GM21367 (cell line): ENCODE results near the gene CYSTM1.
"Not testable (repeated sequence)": the region's sequence is repeated elsewhere in the genome, so short reads cannot be mapped to it uniquely, and the experiment has no call there.

Source experiments
- ATAC-seq: cut with Tn5 transposase; IDR thresholded peaks from one replicate; pipeline ENCODE4 v1.9.1; 2021; ENCODE audit not compliant: unreplicated experiment

CYSTM1 gene

DNA sequence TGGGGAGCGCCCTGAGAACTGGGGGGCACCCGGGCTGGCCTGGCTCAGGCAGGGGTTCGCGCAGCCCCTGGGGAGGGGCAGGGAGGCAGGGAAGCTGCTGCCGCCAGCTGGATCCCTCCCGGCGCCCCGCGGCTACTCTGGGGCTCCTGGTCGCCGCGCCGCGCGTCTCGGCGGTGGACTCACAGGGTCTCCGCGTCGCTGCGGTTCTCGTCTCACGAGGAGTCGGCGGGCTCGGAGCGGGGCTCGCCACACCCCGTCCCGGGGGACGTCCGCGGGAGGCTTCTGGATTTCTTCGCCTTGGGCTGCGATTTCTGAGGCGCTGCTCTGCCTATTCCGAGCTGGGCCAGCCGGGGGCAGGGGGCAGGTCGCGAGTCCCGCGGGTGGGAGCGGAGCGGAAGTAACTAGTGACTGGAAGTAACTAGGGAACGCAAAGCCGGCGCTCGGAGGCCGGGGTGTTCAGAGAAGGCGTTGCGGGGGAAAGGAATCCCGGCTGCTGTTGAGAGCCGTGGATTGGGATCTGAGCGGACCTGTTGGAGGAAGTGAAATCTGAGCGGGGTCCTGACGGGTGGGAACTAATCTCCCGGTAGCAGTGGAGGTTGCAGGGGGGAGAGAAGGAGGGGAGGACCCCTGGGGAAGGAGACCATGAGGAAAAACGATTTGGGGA, 511 bp downstream of the CYSTM1 start:
- peak; percentile 32 for ATAC-seq

DNA sequence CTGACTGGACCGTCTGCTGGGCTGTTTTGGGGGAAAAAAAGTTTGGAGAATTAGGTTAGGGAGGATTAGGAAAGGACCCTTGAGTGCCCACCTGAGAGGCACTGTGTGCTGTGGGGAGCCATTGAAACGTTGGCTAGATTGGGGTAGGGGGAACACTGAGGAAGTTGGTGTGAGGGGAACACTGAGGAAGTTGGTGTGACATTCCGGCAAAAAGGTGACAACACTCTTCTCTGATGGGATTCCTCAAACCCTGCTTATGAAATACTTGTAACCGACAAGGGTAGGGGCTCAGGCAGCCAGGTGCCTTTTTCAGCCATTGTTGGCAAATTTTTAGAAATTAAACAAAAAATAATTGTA, 1.0 kb downstream of the CYSTM1 start:
- no peak for ATAC-seq

DNA sequence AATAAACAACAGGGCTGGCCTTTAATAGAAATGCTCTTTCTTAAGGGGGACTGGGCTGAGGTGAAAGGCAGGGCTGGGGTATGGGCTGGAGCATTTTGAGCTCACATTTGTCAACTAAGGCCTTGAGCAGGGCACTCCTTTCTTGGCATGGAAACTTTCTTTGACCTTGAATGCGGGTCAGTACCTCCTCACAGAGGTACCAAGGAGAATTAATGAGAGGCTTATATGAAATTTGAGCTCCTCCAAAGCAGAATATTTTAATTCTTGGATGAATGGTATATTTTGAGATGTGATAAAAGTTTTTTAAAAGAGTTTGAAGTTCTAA, 3.1 kb downstream of the CYSTM1 start:
- ATAC-seq, result no peak

DNA sequence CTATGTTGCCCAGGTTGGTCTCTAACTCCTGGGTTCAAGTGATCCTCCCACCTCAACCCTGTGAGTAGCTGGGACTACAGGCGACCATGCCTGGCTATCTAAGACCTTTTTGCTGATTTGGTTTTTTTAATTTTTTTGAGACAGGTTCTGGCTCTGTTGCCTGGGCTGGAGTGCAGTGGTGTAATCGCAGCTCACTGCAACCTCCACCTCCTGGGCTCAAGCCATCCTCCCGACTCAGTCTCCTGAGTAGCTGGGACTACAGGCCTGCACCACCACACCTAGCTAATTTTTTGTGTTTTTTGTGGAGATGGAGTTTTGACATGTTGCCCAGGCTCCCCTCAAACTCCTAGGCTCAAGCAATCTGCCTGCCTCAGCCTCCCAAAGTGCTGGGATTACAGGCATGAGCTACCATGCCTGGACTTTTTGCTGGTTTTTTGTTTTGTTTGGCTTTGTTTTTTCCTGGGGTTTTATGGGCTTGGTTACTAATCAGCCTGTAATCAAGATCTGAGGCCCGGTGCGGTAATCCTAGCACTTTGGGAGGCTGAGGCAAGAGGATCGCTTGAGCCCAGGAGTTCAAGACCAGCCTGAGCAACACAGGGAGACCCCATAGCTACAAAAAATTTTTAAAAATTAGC, 3.6 kb downstream of the CYSTM1 start:
- no peak for ATAC-seq

DNA sequence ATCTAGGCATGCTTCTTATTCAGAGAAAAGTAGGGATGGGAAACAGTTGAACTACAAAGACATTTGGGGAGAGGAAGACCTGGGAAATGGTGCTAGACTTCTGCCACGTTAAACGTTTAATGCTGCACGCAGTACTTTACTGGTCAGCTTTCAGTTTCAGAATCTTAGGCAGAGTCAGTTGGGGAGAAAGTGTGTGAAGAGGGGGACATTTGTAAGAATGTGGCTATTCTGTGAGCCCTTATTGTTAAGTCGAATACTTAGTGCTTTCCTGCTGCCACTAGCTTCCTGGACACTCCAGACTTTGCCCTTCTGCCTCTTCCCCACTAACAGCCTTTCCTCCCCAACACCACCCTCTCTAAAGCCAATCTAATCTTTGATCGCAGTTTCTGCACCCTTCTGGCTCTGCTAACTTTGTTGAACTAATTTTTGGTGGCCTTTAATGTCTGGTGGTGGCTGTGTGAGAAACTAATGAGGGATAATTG, 6.1 kb downstream of the CYSTM1 start:
- peak; percentile 57 for ATAC-seq

DNA sequence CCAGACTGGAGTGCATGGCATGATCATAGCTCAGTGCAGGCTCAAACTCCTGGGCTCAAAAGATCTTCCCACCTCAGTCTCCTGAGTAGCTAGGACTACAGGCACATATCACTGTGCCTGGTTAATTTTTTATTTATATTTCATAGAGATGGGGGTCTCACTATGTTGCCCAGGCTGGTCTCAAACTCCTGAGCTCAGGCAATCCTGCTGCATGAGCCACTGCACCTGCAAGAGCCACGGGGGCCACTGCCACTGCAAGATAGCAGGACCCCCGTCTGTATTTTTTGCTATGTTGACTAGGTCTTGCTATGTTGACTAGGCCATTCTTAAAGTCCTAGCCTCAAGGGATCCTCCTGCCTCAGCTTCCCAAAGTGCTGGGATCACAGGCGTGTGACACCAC, 6.5 kb downstream of the CYSTM1 start:
- ATAC-seq, result peak; percentile 8

DNA sequence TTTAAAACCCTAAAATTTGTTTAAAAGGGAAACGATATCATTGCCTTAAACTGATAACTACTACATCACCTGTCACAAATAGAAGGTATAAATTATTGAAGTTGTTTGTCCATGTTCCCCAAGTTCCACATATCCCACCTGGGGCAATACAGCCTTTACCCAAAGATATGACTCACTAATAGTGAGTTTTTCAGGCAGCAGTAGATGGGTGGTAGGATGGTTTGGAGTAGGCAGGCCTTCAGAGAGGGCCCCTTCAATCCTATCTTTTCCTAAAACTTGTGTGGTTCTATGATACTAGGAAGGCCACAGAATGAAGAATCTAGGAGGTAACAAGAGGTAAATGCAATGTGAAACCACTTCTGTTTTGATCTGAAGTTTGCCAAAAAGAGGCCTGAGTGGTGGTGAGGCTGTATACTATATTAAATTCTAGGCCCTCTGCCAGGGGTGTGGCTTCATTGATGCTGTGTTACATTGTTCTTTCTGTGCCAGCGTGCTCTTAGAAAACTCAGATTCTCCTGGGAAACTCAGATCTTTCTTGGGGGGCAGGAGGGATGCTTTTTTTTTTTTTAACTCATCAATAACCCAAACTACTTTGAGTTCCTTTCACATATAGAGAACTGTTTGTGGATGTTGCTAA, 7.2 kb downstream of the CYSTM1 start:
- ATAC-seq, result no peak

DNA sequence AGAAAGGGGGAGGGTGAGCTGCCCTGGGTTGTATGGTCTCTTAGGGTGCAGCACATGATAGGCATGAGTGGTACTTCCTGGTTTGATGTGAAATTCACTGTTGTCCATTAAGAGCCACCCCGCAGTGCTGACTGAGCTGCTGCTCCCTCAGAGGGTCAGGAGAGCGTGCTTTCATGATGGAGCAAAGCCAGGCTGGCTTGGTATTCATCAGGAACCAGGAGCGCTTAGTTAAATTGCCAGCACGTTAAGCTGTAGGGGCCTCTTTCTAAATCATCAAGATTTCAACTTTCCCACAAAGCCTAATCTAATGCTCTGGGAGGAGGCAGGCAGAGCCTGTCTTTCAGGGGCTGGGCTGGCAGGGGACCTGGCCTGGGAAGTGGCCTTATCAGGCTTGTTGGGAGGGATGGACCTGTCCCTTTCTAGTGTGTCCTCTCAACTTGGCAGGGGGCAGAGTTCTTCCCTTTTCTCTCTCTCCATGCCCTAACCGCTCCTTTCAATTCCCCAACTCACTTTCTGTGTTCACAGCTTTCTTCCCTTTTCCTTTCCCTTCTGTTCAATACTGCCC, 7.9 kb downstream of the CYSTM1 start:
- no peak for ATAC-seq

DNA sequence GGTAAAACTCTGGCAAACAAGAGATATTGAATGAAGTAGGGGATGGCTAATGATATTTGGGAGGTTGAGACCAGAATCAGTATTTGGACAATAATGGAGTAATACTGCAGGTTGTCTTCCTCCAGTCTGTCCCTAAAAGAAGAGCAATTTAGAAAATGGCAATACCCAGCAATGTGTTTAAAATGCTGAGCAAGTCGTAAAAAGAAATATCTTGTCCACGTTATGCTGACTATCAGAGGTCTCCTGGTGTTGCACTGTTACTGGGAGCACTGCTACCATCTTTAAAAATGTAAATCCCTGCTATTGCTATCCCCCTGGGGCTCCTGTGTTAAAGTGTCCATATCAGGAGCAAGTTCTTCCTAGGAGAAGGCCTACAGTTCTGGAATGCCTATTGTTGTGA, 10.4 kb downstream of the CYSTM1 start:
- no peak for ATAC-seq

DNA sequence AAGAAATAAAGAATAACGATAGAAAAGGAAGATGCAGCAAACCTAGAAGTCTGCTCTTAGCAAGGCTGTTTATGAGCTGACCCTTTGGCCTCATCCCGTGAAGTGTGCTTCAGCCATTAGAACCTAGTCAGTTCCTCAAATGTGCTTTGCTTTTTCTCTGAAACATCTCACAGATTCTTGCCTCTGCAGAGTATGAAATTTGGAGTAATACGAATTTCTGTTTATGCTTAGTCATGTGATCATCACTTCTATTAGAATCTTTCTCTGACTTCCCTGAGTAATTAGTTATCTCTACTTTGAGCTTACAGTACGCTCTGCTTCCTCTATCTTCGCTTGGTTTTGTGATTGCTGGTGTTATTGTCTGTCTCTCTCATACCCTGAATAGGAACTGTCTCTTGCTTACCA, 11.3 kb downstream of the CYSTM1 start:
- ATAC-seq, result no peak

DNA sequence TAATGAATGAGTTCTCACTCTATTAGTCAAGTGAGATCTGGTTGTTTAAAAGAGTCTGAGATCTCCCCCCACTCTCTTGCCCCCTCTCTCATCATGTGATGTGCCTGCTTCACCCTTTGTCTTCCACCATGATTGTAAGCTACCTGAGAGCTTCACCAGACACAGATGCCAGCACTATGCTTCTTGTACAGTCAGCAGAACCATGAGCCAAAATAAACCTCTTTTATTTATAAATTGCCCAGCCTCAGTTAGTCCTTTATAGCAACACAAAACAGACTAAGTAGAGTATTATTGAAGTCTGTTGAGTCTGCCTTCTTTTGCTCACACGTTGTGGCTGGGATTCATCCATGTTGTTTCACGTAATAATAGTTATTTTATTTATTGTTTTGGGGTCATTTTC, 14.3 kb downstream of the CYSTM1 start:
- no peak for ATAC-seq

DNA sequence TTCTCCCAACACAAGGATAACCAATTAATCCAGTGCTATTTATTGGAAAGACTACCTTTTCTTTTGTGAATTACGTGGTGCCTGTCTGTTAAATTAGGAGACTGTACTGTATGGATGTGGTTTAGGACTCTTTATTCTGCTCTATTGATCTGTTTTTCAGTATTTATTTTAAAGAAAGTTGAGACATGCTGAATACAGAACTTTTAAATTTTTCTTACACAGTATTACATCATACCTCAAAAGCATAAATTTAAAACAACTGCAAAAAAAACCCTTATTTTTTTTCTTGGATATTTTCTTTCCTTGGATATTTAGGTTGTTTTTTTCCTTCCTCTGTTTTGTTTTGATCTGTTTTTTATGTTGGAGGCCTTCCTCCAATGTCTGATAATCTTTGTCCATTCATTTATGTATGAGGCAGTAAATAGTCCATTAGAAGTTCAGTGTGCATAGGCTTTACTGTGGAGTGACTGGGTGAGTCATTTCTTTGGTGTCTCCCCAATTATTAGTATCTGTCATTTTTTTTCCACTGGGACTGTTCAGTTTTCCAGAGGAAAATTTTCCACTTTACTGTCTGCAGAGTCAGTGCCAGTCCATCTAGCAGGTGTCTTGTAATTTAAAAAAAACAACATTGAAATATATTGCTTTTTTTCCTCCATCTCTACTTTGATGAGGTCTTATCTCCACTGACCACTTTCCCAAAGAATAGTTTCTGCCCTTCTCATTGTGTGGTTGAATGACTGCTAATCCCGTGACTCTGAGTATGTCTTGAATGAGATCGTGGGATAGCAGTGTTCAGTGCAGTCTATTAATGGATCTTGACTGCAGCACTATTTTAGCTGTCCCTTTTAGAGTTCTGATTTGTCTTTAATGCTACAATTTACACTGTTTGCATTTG, 15.2 kb downstream of the CYSTM1 start:
- ATAC-seq, result no peak

DNA sequence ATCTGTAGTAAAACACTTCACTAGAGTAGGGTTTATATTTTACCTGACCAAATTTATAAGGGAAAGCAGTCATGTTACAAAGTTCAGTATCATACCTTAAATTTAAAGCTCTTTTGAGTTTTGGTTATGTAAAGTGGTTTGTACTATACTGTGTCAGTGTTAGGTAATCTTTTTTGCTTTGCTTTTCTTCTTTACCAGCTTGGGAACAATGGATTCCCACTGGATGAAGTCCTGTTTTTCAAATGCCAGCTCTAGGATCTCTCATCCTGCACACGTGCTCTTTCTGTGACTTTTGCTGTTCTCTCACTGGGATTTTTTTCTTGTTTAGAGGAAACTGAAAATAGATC, 15.9 kb downstream of the CYSTM1 start:
- ATAC-seq, result no peak

DNA sequence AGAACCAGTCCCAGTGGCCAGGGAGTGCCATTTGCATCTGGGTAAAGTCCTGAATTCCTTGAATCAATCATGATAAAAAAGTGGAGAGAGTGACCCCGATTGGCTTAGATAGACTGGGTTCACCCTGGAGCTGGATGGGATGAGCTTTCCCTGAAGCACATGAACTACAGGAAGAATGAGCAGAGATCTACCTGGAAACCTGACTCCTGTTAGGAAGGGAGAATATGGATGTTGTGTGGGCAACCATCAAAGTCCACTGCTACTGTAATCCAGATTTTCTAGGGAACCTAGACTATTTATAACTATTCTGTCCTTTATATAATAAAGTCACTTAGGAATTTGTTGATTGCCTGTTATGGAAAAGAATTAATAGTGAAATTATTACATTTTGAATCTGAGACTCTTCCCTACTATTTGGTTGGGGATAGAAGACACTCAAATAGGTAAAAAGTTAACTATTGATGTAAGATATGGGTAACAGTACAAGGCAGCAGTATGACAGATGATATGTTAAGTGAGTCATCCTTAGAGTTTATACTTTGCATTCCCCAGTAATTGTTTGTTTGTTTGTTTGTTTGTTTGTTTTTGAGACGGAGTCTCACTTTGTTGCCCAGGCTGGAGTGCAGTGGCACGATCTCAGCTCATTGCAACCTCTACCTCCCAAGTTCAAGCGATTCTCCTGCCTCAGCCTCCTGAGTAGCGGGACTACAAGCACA, 17.9 kb downstream of the CYSTM1 start:
- ATAC-seq, result no peak

DNA sequence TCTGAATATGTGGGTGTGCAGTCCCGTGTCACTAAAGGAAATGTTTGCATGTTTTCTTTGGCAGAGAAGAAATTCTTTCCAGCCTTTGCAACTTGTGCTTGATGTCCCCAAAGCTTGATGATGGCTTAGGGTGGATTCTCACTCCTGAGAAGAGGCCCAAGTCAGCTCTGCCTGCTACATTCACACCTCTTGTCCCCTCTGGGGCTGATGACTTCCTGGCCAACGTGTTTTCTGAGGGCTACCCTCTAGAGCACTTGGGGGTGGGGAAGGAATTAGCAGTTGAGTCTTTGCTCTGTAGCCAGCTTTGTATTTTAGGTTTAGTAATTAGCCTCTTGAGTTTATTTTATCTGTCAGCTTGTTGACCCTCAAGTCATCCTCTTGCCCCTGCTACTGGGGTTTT, 19.7 kb downstream of the CYSTM1 start:
- no peak for ATAC-seq

DNA sequence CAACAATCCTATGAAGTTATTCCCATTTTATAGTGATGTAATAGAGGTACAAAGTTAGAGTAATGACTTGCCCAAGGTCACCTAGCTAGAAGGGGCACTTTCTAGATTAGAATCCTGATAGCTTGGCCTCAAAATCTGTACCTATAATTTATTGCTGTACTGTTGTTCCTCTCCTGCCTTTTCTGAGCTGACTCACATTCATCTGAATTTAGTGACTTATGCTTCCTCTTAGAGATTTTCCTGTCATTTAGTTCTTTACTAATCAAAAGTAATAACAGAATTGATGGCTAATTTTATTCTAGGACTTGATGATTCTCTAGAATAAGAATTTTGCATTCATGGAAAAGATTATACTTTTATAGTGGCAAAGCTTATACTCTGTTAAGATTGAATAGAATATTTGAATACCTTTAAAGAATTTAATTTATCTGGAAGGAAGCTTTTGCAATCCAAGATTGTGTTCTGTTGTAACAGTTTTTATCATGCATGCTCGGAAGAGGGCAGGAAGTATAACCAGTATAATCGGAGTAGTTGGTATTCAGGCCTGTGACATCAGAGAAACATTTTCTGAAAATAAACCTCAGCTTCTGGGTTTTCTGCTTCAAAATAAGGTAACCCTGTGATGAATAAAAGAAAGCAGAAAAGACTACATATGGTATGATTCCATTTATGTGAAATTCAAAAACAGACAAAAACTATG, 21.3 kb downstream of the CYSTM1 start:
- ATAC-seq, result no peak

DNA sequence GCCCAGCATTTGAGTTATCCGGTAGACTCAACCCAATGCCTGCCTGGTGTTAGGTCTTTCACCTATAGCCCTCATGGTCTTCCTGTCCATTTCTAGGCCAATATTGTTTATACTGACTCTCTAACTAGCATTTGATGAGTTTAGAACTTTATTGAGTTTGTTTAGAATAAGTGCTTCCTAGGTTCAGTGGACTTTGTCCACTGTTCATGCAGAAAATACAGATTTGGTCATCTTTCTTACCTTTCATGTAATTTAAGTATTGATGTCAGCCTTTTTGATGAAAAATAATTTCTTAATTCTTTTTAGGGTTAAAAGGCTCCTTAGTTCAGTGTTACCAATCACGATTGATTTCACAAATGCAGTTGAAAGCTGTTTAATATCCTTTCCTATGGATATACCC, 22.0 kb downstream of the CYSTM1 start:
- ATAC-seq, result no peak

DNA sequence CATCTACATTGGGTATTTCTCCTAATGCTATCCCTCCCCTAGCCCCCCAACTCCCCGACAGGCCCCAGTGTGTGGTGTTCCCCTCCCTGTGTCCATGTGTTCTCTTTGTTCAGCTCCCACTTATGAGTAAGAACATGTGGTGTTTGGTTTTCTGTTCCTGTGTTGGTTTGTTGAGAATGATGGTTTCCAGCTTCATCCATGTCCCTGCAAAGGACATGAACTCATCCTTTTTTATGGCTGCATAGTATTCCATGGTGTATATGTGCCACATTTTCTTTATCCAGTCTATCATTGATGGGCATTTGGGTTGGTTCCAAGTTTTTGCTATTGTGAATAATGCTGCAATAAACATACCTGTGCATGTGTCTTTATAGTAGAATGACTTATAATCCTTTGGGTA, 23.9 kb downstream of the CYSTM1 start:
- ATAC-seq, result not testable (repeated sequence)

DNA sequence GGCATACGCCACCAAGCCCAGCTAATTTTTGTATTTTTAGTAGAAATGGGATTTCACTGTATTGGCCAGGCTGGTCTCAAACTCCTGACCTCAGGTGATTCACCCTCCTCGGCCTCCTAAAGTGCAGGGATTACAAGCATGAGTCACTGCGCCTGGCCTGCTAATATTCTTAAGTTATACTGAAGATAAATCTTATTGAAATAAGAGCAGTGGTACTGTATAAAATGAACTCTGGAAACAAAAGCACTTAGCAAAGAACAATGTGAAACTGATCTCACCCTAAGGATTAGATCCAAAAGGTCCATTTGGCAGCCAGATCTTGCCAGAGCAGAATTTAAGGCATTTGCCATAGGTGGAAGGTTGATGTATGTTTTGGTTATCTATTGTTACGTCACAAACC, 27.1 kb downstream of the CYSTM1 start:
- ATAC-seq, result no peak

DNA sequence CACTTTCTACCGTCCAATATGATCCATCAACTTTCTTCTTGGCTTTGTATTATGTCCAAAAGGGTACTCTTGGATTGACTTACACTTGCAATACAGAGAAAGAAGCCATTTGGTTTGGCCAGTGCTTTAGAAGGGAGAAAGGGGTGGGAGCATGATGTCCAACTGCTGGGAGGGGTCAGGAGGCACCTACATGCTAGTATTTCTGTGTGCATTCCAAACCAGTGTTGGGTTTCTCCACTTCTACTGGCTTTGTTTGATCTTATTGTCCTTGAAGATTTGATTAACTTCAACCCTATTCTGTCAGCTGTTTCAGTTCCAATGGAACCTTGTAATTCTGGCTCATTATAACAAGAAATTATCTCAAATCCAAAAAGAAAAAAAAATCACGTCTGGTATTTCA, 27.6 kb downstream of the CYSTM1 start:
- ATAC-seq, result no peak
